Measurements from ENCODE around the gene TAF3. TPM values are rescaled to one million over a fixed set of nuclear protein-coding genes. Genes with fewer than 3 reads are reported as not detected.
"Not testable (repeated sequence)": the region's sequence is repeated elsewhere in the genome, so short reads cannot be mapped to it uniquely, and the experiment has no call there.

The TAF3 gene
- total RNA-seq, result 11.8 TPM
- long read RNA-seq, result 0 reads

GRCh38 chr10:7818295-7819120 lies at the start of gene TAF3:
Gene TAF3 (plus strand): TSS chr10:7818505. CDS start chr10:7818710, 205 bp downstream.
- intact Hi-C loops (cut with DNase I), result loop anchor here (2.0 kb wide), 1 partner anchor 30 kb away; the partner anchor contains the start of gene ATP5F1C
- DNase-seq (ENCODE audit: missing footprints) (peak; percentile 97), ATAC-seq (peak; percentile 93)

GRCh38 chr10:7773845-7774801 lies 44.2 kb upstream of the TAF3 start:
- DNase-seq (ENCODE audit: missing footprints), result no peak
- intact Hi-C loops (cut with DNase I), result no loop called here
- no peak for ATAC-seq

GRCh38 chr10:7776777-7777176 lies 41.5 kb upstream of the TAF3 start:
- ATAC-seq, result no peak
- intact Hi-C loops (cut with DNase I), result no loop called here
- DNase-seq (ENCODE audit: missing footprints), result no peak

- DNase-seq (ENCODE audit: missing footprints); ATAC-seq; intact Hi-C loops (cut with DNase I): not testable (repeated sequence)
Measured at GRCh38 chr10:7782194-7782593, 36.1 kb upstream of the TAF3 start.

- ATAC-seq (no peak), DNase-seq (ENCODE audit: missing footprints) (no peak)
- intact Hi-C loops (cut with DNase I), result no loop called here
Measured at GRCh38 chr10:7786430-7786829, 31.9 kb upstream of the TAF3 start.

GRCh38 chr10:7787150-7787856 lies 31.0 kb upstream of the TAF3 start:
- intact Hi-C loops (cut with DNase I), result no loop called here
- peak; percentile 69 for DNase-seq (ENCODE audit: missing footprints)

GRCh38 chr10:7787857-7788638 lies 30.3 kb upstream of the TAF3 start, which contains the start of the genes ATP5F1C and KIN:
Gene ATP5F1C (plus strand): TSS chr10:7788177. CDS start chr10:7788208, 31 bp downstream.
Gene KIN (minus strand): TSS chr10:7787993. CDS start chr10:7787933, 60 bp downstream.
- ATAC-seq, result peak; percentile 97
- intact Hi-C loops (cut with DNase I), result loop anchor here (2.0 kb wide), 1 partner anchor 31 kb away; the partner anchor contains the start of gene TAF3
- DNase-seq (ENCODE audit: missing footprints), result peak; percentile 99

More at GRCh38 chr10:7787150-7787856, 31.0 kb upstream of the TAF3 start:
- ATAC-seq, result peak; percentile 15

- peak; percentile 6 for ATAC-seq
- intact Hi-C loops (cut with DNase I), result loop anchor here (2.0 kb wide), 1 partner anchor 30 kb away; the partner anchor contains the start of gene TAF3
- DNase-seq (ENCODE audit: missing footprints), result no peak
Measured at GRCh38 chr10:7788639-7789286, 29.5 kb upstream of the TAF3 start.

- ATAC-seq, result peak; percentile 39
- intact Hi-C loops (cut with DNase I), result loop anchor here (2.0 kb wide), 1 partner anchor 29 kb away; the partner anchor contains the start of gene TAF3
- no peak for DNase-seq (ENCODE audit: missing footprints)
Measured at GRCh38 chr10:7789390-7789789, 28.9 kb upstream of the TAF3 start.

- no peak for ATAC-seq
- intact Hi-C loops (cut with DNase I), result no loop called here
- DNase-seq (ENCODE audit: missing footprints), result no peak
Measured at GRCh38 chr10:7792541-7792940, 25.8 kb upstream of the TAF3 start.

GRCh38 chr10:7794251-7795026 lies 23.9 kb upstream of the TAF3 start:
- DNase-seq (ENCODE audit: missing footprints), result no peak
- intact Hi-C loops (cut with DNase I), result no loop called here
- ATAC-seq, result no peak

- ATAC-seq (peak; percentile 89), DNase-seq (ENCODE audit: missing footprints) (no peak)
- intact Hi-C loops (cut with DNase I), result no loop called here
Measured at GRCh38 chr10:7795605-7796004, 22.7 kb upstream of the TAF3 start.

GRCh38 chr10:7797582-7797981 lies 20.7 kb upstream of the TAF3 start:
- DNase-seq (ENCODE audit: missing footprints), result no peak
- intact Hi-C loops (cut with DNase I), result no loop called here
- peak; percentile 54 for ATAC-seq

- no peak for DNase-seq (ENCODE audit: missing footprints)
- ATAC-seq, result no peak
- intact Hi-C loops (cut with DNase I), result no loop called here
Measured at GRCh38 chr10:7802606-7803005, 15.7 kb upstream of the TAF3 start.

GRCh38 chr10:7804216-7804615 lies 14.1 kb upstream of the TAF3 start:
- ATAC-seq (no peak), DNase-seq (ENCODE audit: missing footprints) (no peak)
- intact Hi-C loops (cut with DNase I), result no loop called here

- intact Hi-C loops (cut with DNase I), result no loop called here
- ATAC-seq (no peak), DNase-seq (ENCODE audit: missing footprints) (no peak)
Measured at GRCh38 chr10:7804741-7805140, 13.6 kb upstream of the TAF3 start.
